ENCODE measurements around the gene ZC3H8.

ZC3H8 gene

GRCh38 chr2:112275887-112276773, 21.3 kb upstream of the ZC3H8 start:
- TF ChIP-seq CTCF (IDR thresholded peaks at IDR 0.05; ENCODE audit: control extremely low read depth, extremely low read depth, low read depth, missing control alignments): no peak
- DNase-seq (ENCODE audit: extremely low spot score): peak; percentile 81
- CTCF ChIA-PET: no interaction called here
- POLR2A ChIA-PET: no interaction called here

- POLR2A ChIA-PET: no interaction called here
- CTCF ChIA-PET: interaction anchor here (0.8 kb wide), 1 partner anchor 16 kb away, joined by 4 read pairs; no protein-coding TSS in a partner anchor
- no peak for TF ChIP-seq CTCF (IDR thresholded peaks at IDR 0.05; ENCODE audit: control extremely low read depth, extremely low read depth, low read depth, missing control alignments)
- peak; percentile 97 for DNase-seq (ENCODE audit: extremely low spot score)
Measured at GRCh38 chr2:112275311-112275886, 20.6 kb upstream of the ZC3H8 start, which contains the start of gene ZC3H6. ZC3H6 (plus strand) TSS chr2:112275597; CDS start chr2:112275995, 398 bp downstream.

- no peak for TF ChIP-seq CTCF (IDR thresholded peaks at IDR 0.05; ENCODE audit: control extremely low read depth, extremely low read depth, low read depth, missing control alignments)
- ChIA-PET CTCF (interaction anchor here (1.4 to 3.8 kb wide), 2 partner anchors 12 to 16 kb away, joined by 4 to 32 read pairs; no protein-coding TSS in a partner anchor), POLR2A (interaction anchor here (0.7 kb wide), 1 partner anchor 75 kb away, joined by 5 read pairs; no protein-coding TSS in a partner anchor)
- no peak for DNase-seq (ENCODE audit: extremely low spot score)
Measured at GRCh38 chr2:112273349-112273748, 18.5 kb upstream of the ZC3H8 start.

GRCh38 chr2:112272669-112273068, 17.8 kb upstream of the ZC3H8 start:
- ChIA-PET POLR2A (no interaction called here), CTCF (interaction anchor here (1.4 to 3.8 kb wide), 2 partner anchors 12 to 16 kb away, joined by 4 to 32 read pairs; no protein-coding TSS in a partner anchor)
- no peak for DNase-seq (ENCODE audit: extremely low spot score)
- TF ChIP-seq CTCF (IDR thresholded peaks at IDR 0.05; ENCODE audit: control extremely low read depth, extremely low read depth, low read depth, missing control alignments): no peak

- ChIA-PET POLR2A (no interaction called here), CTCF (interaction anchor here (1.5 to 2.2 kb wide), 2 partner anchors 9 to 17 kb away, joined by 3 to 8 read pairs; no protein-coding TSS in a partner anchor)
- no peak for DNase-seq (ENCODE audit: extremely low spot score)
- TF ChIP-seq CTCF (IDR thresholded peaks at IDR 0.05; ENCODE audit: control extremely low read depth, extremely low read depth, low read depth, missing control alignments): no peak
Measured at GRCh38 chr2:112268547-112268946, 13.7 kb upstream of the ZC3H8 start.

- no peak for DNase-seq (ENCODE audit: extremely low spot score)
- POLR2A ChIA-PET: no interaction called here
- no peak for TF ChIP-seq CTCF (IDR thresholded peaks at IDR 0.05; ENCODE audit: control extremely low read depth, extremely low read depth, low read depth, missing control alignments)
- CTCF ChIA-PET: interaction anchor here (6.4 kb wide), 1 partner anchor 9 kb away, joined by 32 read pairs; no protein-coding TSS in a partner anchor
Measured at GRCh38 chr2:112262876-112263275, 8.0 kb upstream of the ZC3H8 start.

Measured in GM10248 (cell line).